Stimulated activated naive CD4-positive, alpha-beta T cell (primary cell): Measurements from ENCODE around the gene NUP58.

Source experiments
- DNase-seq, 6 experiments: peaks; one replicate each; lab custom pipeline; 2025; lab: John Stamatoyannopoulos, UW

NUP58 gene, protein sequence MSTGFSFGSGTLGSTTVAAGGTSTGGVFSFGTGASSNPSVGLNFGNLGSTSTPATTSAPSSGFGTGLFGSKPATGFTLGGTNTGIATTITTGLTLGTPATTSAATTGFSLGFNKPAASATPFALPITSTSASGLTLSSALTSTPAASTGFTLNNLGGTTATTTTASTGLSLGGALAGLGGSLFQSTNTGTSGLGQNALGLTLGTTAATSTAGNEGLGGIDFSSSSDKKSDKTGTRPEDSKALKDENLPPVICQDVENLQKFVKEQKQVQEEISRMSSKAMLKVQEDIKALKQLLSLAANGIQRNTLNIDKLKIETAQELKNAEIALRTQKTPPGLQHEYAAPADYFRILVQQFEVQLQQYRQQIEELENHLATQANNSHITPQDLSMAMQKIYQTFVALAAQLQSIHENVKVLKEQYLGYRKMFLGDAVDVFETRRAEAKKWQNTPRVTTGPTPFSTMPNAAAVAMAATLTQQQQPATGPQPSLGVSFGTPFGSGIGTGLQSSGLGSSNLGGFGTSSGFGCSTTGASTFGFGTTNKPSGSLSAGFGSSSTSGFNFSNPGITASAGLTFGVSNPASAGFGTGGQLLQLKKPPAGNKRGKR

DNA sequence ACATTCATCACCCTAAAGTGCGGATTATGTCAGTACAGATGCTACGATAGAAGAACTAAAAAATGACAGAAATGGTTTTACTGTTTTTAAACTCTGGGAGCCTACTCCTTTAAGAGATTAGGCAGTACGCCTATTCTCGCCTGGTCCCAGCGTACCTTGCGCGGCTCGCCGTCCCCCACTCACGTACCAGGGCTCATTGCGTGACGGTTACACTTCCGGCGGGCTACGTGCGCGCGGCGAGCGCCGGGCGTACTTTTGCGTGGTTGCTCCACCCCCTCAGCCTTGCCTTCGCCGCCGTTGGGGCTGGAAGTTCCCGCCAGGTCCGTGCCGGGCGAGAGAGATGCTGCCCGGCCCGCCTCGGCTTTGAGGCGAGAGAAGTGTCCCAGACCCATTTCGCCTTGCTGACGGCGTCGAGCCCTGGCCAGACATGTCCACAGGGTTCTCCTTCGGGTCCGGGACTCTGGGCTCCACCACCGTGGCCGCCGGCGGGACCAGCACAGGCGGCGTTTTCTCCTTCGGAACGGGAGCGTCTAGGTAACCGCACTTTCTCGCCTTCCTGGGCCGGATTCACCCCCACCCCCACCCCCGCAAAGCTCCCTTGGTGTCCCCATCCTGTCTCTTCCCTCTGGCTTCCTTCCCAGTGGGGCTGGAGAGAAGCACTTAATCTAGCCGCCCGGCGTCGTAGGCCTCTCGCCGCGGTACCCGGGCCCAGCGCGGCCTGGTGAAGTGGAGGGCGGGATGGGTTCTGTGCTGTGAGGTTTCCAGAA, at the start of gene NUP58:
Gene NUP58 (plus strand): TSS at position 279 of the 767 bp plus-strand sequence. CDS start 149 bp downstream, at position 428.
- DNase-seq = peak; percentile 88 to 92 (median 91)

GRCh38 chr13:25252225-25252624, 49.2 kb upstream of the NUP58 start:
- DNase-seq = no peak

GRCh38 chr13:25252752-25253151, 48.7 kb upstream of the NUP58 start:
- no peak for DNase-seq

GRCh38 chr13:25253702-25254101, 47.7 kb upstream of the NUP58 start:
- DNase-seq = no peak

GRCh38 chr13:25262261-25262660, 39.2 kb upstream of the NUP58 start:
- no peak for DNase-seq

DNA sequence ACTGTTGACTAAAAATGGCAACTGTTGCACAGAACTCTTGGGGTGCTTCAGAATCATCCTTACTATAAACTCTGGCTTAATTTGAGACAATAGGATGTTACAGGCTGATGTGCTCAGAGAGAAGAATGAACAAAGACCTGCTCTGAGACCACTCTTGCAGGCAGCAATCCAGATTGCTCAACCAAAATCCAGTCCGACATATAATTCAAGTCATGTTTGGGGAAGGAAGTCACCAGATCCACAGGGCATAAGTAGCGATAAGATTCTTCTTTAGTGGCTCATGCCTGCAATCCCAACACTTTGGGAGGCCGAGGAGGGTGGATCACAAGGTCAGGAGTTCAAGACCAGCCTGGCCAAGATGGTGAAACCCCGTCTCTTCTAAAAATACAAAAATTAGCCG, 34.7 kb upstream of the NUP58 start:
- DNase-seq = no peak

GRCh38 chr13:25267715-25268114, 33.7 kb upstream of the NUP58 start:
- DNase-seq = peak in 2 of 6 experiments; percentile 16 to 21

- no peak for DNase-seq
These were observed 32.9 kb upstream of the NUP58 start for GRCh38 chr13:25268561-25268960.

- DNase-seq = no peak
These were observed 24.7 kb upstream of the NUP58 start for GRCh38 chr13:25276748-25277147.

GRCh38 chr13:25280396-25280795, 21.0 kb upstream of the NUP58 start:
- no peak for DNase-seq

DNA sequence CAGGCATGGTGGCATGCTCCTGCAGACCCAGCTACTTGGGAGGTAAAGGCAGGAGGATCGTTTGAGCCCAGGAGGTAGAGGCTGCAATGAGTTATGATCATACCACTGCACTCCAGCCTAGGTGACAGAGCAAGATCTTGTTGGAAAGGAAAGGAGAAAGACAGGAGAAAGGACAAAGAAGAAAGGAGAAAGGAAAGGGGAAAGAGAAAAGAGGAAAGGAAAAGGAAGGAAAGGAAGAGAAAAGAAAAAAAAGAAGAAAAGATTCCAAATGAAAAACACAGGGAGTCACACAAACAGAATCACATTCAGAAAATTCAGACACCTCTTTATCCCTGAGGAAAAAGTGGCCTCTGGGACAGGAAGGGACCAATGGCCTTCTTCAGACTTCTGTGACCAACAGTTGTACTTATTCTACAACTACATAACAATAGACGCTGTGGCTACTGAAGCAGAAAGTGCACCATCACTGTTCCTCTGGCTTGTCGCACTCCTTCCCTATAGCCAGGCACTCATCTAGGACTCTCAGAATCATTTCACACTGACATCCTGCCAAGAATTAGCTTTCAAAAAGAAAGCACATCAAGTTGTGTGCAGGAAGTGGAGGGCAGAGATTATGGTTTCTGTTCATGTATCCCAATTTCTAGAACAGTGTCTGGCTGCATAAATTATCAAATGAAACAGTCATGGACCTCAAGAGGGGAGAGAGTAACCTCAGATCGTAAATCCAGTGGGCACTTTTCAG, 20.1 kb upstream of the NUP58 start:
- DNase-seq = peak in 1 of 6 experiments; percentile 7

DNA sequence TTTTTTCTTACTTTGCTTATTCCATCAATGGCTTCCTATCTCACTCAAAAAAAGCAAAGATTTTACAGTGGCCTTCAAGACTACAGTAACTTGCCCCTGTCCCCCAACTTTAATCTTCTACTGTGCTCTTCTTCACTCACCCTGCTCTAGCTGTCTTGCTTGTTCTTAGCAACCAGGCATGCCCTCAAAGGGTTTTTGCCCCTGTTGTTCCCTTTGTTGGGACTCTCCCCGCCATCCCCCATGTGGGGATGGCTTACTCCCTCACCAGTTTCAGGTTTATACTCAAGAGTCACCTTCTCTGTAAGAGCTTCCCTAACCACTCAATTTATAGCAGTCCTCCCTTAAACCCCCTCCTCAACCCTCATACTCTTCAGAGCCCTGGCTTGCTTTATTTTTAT, 19.5 kb upstream of the NUP58 start:
- no peak for DNase-seq

DNA sequence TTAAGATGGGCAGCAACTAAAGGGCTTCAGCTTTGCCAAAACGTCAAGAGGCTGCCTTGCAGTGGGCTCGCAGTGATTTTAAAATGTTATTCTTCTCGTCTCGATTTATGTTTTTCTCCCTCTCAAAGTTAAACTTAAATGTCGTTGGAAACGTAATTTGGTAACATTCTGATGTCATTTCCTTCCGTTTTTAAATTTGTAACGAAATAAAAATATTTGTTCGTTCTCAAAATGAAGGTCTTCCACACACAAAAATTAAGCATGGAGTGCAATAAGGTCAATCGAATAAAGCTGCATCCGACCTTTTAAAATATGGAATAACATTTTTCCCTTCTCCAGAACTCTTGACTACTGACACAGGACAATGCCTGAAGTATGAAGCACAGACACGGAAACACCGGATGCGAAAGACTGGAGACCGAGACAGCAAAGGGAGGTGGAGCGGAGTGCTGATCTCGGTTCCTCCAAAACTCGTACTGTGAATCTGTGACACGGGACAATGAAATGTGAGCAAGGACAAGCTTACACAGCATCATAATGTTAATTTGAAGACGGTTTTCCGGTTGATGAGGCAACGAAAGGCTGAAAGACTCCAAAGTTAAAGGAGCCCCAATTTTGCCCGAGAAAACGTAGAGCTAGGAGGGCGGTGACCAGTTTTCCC, 15.0 kb upstream of the NUP58 start:
- peak in 5 of 6 experiments; percentile 14 to 79 (median 52) for DNase-seq

DNA sequence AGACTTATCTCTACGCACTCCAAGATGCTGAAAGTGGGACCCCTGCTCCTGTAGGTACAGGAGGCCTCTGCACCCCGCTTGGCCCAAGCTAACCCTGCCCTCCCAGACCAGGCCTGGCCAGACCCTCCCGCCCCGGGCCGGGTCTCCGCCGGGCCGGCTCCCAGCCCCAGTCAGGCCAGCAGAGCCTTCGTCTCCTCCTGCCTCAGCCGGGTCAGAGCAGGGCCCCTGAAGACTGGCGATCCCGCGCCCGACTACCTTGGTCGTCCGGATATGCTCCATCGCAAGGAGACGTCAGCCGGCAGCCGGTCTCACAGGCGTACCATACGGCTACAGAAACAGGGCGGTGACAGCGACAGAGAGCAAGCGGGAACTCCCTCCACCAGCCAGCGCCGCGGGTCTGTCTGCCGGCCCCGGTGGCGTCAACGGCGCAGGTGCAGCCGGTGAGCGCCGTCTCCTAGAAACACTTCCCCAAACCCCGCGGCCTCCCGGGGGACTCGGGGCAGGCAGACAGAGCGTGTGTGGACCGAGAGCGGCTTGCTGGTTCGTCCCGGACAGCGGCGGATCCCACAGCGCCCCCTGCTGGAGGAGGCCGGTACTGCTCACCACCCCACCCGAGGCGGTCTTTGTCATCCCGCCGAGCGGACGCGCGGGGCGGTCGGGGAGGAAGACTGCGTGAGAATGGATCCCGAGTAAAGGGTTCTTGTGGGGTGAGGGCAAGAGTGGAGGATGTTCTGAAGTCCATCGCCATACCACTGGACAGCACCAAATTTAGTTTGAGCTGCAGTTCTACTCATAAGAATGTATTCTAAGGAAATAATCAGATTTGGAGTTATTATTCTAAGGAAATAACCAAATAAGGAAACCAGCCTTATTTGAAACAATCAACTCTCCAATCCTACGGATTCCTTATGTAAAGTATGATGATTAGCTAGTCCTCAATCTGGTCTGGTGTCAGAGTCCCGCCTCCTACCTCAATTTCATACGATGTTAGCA, 14.2 kb upstream of the NUP58 start, which contains the start of gene MTMR6:
Gene MTMR6 (minus strand): TSS at position 520 of the 993 bp plus-strand sequence. CDS start 241 bp downstream, at position 279.
- peak; percentile 85 to 97 (median 92) for DNase-seq

GRCh38 chr13:25288966-25289365, 12.5 kb upstream of the NUP58 start:
- DNase-seq = no peak

DNA sequence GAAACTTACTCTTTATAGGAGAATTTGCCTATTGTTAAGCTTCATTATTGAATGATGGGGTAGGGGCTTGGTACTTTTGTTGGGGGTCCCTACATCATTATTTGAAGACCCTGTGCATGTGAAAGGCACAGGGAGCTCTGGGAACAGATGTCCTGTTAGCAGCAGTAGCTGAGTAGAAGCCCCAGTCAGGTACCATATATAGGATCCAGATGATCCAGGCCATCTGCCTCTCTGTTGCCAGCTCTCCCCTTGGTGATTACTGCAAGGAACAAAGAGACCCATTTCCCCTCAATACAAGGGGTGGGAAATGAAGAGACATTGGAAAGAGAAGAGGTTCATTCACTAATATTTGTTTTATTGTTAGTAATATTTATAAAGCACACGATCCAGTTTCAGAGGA, 9.7 kb upstream of the NUP58 start:
- no peak for DNase-seq

DNA sequence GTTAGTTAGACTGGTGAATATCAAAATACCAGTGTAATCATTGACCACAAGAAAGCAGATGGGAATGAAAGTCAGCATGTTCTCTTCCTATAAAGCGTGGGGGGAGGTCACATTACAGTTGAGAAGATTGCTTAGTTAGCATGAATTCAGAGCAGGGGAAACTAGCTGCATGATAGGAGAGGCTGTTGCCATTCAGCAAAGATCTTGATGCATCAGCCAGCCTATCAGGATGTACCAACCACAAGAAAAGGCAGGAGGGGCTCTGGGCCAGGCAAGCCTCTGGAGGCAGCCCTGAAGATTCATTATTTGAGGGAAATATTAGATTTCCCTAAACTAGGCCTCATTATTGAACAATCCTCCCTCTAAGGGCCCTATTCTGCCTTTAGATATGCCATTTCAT, 9.1 kb upstream of the NUP58 start:
- peak in 4 of 6 experiments; percentile 5 to 11 (median 7) for DNase-seq

- DNase-seq = no peak
These were observed 6.2 kb upstream of the NUP58 start for GRCh38 chr13:25295228-25295627.

DNA sequence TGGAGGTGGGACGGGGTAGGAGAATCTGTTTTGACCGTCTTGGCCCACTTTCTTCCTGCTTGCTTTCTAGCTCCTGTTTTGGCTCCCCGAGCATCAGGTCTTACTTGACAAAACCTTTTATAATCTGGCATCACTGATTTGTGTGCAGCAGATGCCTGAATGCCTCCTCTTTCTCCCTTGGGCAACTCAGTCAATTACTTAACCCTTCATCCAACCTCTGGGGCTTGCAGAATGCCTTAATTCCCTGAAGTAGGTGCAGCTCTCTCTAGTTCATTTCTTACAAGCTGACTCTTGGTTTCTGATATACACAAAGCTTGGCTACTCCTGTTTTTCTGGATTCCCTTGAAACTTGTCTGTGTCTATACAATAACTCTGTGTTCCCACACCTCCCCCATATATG, 5.7 kb upstream of the NUP58 start:
- DNase-seq = no peak

DNA sequence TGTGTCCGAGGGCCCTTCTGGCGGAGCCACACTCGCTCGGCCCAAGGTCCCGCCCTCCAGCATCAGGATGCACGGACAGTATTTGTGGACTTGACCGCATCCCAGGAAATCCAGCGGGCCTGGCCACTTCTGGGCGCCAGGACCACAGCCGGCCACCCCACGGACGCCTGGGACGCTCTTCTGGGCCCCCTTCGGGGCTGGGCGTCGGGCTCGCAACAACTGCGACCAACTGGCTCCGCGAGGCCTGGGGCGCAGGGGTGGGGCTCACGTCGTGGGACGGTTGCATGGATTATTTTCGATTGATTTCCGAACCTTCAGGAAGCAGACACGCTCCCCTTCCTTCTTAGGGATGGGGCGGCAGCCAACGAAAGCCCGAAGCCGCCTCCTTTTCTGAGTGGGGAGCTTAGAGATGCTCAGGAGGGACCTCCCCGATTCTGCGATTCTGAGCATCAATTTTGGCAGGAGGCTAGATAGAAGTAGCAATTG, 521 bp upstream of the NUP58 start:
- peak in 1 of 6 experiments; percentile 24 for DNase-seq
